GM11168 (cell line): ENCODE results near the gene ABCA9.
"Not testable (repeated sequence)": the region's sequence is repeated elsewhere in the genome, so short reads cannot be mapped to it uniquely, and the experiment has no call there.

Experiments used
- in situ Hi-C: fragments of 300-500 bp; cut with MboI; formaldehyde crosslinking; loops from one replicate; pipeline ENCODE4 v1.12.0; 2022; ENCODE audit warnings: low sequenced_read_pairs; ENCODE audit not compliant: unreplicated experiment

Gene ABCA9, protein sequence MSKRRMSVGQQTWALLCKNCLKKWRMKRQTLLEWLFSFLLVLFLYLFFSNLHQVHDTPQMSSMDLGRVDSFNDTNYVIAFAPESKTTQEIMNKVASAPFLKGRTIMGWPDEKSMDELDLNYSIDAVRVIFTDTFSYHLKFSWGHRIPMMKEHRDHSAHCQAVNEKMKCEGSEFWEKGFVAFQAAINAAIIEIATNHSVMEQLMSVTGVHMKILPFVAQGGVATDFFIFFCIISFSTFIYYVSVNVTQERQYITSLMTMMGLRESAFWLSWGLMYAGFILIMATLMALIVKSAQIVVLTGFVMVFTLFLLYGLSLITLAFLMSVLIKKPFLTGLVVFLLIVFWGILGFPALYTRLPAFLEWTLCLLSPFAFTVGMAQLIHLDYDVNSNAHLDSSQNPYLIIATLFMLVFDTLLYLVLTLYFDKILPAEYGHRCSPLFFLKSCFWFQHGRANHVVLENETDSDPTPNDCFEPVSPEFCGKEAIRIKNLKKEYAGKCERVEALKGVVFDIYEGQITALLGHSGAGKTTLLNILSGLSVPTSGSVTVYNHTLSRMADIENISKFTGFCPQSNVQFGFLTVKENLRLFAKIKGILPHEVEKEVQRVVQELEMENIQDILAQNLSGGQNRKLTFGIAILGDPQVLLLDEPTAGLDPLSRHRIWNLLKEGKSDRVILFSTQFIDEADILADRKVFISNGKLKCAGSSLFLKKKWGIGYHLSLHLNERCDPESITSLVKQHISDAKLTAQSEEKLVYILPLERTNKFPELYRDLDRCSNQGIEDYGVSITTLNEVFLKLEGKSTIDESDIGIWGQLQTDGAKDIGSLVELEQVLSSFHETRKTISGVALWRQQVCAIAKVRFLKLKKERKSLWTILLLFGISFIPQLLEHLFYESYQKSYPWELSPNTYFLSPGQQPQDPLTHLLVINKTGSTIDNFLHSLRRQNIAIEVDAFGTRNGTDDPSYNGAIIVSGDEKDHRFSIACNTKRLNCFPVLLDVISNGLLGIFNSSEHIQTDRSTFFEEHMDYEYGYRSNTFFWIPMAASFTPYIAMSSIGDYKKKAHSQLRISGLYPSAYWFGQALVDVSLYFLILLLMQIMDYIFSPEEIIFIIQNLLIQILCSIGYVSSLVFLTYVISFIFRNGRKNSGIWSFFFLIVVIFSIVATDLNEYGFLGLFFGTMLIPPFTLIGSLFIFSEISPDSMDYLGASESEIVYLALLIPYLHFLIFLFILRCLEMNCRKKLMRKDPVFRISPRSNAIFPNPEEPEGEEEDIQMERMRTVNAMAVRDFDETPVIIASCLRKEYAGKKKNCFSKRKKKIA (N-terminal part only)

DNA sequence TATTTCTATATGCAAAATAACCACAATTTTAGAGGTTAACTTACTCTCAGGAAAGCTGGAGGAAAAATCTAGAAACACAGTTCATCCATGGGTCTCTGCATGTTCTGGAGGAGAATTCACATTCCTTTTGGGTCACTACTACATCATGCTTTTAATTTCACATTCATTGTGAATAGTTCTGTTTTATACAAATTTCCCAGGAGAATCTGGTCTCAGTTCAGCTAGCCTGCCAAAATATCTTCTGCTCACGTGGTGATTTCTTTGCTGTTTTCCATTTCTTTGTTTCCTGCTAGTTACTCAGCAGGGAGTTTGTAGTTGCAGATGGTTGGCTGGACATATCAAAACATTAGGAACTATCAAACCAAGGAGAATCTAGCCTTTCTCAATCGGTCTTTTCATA, at the start of gene ABCA9:
Gene ABCA9, minus strand, starts transcription at position 106 of the 400 bp plus-strand sequence. CDS start 9,801 bp downstream, outside the sequence.
- in situ Hi-C loops = no loop called here

GRCh38 chr17:69105907-69106730, 45.4 kb upstream of the ABCA9 start:
- in situ Hi-C loops = no loop called here

DNA sequence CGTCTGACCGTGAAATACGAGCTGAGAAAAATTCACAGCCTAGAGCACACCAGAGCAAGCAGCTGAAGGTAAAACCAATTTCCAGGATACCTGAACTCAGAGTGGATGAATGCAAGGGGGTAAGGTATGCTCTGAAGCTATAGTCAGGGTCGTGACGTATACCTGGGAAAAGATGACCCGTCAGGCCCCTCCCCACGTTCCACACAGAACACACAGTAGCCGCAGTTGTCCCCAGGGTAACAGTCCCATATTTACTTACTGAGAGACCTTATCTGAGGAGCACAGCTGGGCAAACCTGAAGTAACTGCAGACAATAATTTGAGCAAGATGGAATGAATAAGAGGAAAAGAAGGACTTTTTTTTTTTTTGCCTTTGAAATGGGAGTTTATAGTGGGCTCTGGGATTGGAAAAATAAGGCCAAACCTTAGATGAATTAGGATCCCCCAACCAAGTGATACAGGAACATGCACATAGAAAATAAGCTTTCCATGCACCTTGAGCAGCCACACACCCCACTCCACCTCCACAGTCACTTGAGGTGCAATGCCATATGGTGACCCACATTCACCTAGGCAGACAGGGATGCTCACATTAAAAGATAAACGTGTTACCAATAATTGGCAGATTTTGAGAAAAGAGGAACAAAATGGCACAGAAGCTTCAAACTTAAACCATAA, 43.0 kb upstream of the ABCA9 start:
- in situ Hi-C loops = no loop called here

DNA sequence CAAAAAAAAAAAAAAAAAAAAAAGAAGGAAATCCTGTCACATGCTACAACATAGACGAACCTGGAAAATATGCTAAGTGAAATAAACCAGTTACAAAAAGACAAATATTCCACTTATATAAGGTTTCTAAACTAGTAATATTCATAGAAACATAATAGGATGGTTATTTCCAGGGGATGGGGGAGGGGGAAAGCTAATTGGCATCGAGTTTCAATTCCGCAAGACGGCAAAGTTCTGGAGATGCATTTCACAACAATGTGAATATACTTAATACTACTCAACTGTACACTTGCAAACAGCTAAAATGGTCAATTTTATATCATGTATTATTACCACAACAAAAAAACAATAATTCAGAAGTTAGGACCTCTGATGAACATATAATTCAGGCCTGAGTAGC, 37.9 kb upstream of the ABCA9 start:
- in situ Hi-C loops = no loop called here

GRCh38 chr17:69096541-69096940, 35.8 kb upstream of the ABCA9 start:
- in situ Hi-C loops = no loop called here

GRCh38 chr17:69093995-69094394, 33.3 kb upstream of the ABCA9 start:
- in situ Hi-C loops = no loop called here

DNA sequence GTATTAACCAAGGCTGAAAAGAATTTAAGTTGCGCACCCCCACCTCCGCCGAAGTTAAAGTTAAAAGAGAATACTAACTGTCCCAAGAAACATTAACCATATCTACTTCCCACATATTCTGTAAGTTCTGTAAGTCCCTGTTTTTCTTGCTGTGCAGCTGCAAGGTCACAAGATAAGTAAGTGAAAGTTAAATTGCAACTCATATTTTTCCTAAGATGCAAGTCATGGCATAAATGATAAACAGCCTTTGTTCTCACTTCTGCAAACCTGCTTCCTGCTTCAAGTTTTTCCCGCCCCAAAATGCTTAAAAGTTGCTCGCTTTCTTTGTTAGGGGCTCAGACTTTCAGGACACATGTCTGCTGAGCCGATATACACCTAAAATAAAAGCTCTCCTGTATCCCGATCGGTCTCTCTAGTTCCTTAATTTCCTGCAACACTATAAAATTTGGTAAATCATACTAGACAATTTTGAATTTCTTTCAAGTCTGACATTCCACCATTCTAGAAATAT, 32.6 kb upstream of the ABCA9 start:
- in situ Hi-C loops = no loop called here

DNA sequence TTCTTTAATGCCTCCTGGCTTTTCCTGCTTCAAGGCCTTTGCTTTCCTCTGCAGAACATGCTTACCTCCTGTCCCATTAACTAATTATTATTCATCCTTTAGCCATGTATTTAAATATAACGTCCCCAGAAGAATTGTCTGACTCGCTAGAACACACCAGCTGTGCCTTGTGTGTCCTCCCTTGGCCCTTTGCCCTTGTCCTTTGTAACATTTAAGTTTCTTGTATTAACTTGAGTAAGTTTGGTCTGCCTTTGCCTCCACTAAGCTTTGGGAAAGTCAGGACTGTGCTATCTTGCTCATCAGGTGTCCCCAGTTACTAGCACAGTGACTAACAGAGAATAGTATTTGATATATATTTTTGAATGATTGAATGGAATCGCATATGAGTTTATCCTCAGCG, 29.6 kb upstream of the ABCA9 start:
- in situ Hi-C loops = no loop called here

DNA sequence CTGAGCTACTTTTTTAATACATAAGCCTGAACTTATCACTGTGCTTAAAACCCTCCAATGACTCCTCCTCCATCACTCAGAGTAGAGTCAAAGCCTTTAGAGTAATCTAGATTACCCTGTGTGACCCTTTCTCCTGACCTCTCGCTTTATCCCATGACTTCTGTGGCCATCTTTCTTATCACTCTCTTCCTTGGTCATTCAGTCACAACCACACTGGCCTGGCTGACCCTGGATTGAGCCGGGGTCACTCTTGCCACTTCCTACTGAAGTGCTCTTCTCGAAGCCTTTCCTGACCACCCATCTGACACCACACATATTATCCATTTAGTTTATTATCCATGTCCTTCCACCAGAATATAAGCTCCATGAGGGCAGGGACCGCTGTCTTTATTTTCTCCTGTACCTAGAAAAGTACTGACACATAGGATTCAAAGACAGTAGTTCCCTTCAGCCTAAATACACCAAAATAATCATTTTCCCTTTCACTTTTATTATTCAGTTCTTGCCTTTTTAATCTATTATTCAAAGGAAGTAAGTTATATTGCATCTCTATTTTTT, 28.0 kb upstream of the ABCA9 start:
- in situ Hi-C loops = no loop called here

DNA sequence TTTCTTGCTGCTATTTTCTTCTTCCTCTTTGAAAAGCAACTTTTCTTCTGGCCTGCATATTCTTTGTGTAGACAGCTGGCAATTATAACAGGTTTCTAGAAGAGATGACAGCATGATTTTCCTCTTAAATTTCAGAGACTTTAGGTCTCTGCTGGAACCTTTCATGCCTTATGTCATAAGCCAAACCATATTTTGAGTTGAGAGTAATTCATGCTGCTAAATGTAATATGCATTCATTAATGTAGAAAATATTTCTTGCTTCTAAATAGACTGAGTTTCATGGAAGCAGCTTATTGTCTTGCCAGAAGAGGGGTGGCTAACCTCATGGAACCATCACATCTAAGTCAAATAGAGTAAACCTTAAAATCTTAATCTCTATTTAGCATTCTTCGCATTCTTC, 25.9 kb upstream of the ABCA9 start:
- in situ Hi-C loops = no loop called here

- in situ Hi-C loops = no loop called here
Observed at GRCh38 chr17:69084911-69085310, 24.2 kb upstream of the ABCA9 start.

DNA sequence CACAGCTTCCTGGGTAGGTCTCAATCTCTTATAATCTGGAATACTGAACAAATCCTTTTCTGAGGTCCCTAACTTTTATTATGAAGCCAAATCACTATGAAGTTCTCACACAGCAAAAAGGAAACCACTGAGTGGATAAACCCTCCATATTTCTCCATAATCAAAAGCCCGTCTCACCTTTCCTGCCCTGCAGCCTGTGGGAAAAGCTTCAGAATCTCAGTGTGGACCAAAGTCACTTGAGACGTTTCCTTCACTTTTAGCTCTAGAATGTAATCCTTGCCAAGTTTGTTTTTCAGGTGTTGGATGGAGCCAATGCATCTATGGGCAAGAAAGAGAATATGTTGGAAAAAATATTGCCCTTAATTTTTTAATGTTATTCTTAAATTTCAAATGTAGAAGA, 22.0 kb upstream of the ABCA9 start:
- in situ Hi-C loops = no loop called here

DNA sequence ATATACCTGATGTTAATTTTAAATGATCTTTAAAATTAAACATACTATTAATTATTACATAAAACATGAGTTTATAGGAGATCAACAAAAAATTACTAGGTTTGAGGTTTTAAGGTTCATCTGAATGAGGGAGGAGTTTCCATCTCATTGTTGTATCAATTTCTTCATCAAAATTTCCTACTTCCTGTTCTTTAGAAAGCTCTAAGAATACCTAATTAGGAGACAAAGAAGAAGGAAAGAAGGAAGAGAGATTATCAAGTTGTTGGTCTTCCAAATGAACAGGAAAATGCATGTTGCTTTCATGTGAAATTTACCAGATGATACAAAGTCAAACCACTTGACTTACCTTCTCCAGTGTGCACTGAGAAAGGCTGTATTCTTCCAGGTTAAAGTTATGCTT, 18.1 kb upstream of the ABCA9 start:
- in situ Hi-C loops = no loop called here

GRCh38 chr17:69075823-69076222, 15.1 kb upstream of the ABCA9 start:
- in situ Hi-C loops = no loop called here

DNA sequence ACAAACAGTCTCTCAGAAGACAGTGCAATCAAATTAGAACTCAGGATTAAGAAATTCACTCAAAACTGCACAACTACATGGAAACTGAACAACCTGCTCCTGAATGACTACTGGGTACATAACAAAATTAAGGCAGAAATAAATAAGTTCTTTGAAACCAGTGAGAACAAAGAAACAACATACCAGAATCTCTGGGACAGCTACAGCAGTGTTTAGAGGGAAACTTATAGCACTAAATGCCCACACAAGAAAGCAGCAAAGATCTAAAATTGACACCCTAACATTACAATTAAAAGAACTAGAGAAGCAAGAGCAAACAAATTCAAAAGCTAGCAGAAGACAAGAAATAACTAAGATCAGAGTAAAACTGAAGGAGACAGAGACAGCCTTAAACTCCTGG, 12.7 kb upstream of the ABCA9 start:
- in situ Hi-C loops = not testable (repeated sequence)

GRCh38 chr17:69072803-69073256, 12.1 kb upstream of the ABCA9 start:
- in situ Hi-C loops = not testable (repeated sequence)

DNA sequence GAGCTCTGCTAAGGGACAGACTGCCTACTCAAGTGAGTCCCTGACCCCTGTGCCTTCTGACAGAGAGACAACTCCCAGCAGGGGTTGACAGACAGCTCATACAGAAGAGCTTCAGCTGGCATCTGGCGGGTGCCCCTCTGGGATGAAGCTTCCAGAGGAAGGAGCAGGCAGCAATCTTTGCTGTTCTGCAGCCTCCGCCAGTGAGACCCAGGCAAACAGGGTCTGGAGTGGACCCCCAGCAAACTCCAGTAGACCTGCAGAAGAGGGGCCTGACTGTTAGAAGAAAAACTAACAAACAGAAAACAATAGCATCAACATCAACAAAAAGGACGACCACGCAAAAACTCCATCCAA, 10.5 kb upstream of the ABCA9 start:
- in situ Hi-C loops = not testable (repeated sequence)

DNA sequence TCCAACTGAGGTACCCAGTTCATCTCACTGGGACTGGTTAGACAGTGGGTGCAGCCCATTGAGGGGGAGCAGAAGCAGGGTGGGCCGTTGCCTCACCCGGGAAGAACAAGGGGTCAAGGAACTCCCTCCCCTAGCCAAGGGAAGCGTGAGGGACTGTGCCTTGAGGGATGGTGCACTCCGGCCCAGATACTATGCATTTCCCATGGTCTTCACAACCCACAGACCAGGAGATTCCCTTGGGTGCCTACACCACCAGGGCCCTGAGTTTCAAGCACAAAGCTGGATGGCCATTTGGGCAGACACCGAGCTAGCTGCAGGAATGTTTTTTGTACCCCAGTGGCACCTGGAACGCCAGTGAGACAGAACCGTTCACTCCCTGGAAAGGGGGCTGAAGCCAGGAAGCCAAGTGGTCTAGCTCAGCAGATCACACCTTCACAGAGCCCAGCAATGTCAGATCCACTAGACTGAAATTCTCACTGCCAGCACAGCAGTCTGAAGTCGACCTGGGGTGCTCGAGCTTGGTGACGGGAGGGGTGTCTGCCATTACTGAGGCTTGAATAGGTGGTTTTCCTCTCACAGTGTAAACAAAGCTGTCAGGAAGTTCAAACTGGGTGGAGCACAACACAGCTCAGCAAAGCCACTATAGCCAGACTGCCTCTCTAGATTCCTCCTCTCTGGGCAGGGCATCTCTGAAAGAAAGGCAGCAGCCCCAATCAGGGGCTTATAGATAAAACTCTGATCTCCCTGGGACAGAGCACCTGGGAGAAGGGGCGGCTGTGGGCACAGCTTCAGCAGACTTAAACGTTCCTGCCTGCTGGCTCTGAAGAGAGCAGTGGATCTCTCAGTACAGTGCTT, 9.9 kb upstream of the ABCA9 start:
- in situ Hi-C loops = not testable (repeated sequence)
